NB4 (cell line): ENCODE results near the gene TNFSF8.

Experiments used
- TF ChIP-seq, protein P1 (sequence below): IDR thresholded peaks from one replicate; pipeline ENCODE4 v1.5.1; 2012; ENCODE audit warnings: low read depth, low read length
- TF ChIP-seq, protein P2 (sequence below): IDR thresholded peaks from 2 replicates; pipeline ENCODE4 v1.6.1; 2011; ENCODE audit warnings: low read depth, low read length

GRCh38 chr9:114958021-114958843, 27.8 kb upstream of the TNFSF8 start:
- TF ChIP-seq, protein P1, sequence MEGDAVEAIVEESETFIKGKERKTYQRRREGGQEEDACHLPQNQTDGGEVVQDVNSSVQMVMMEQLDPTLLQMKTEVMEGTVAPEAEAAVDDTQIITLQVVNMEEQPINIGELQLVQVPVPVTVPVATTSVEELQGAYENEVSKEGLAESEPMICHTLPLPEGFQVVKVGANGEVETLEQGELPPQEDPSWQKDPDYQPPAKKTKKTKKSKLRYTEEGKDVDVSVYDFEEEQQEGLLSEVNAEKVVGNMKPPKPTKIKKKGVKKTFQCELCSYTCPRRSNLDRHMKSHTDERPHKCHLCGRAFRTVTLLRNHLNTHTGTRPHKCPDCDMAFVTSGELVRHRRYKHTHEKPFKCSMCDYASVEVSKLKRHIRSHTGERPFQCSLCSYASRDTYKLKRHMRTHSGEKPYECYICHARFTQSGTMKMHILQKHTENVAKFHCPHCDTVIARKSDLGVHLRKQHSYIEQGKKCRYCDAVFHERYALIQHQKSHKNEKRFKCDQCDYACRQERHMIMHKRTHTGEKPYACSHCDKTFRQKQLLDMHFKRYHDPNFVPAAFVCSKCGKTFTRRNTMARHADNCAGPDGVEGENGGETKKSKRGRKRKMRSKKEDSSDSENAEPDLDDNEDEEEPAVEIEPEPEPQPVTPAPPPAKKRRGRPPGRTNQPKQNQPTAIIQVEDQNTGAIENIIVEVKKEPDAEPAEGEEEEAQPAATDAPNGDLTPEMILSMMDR, result no peak
- TF ChIP-seq, protein P2, sequence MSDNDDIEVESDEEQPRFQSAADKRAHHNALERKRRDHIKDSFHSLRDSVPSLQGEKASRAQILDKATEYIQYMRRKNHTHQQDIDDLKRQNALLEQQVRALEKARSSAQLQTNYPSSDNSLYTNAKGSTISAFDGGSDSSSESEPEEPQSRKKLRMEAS, result peak; percentile 77
